GM10847 (cell line): ENCODE results near the gene PARVA.

Experiments used
- POLR2A ChIP-seq: IDR thresholded peaks from 2 replicates; pipeline ENCODE4 v1.6.1; 2011; ENCODE audit not compliant: insufficient read length; ENCODE audit errors: extremely low read depth

Gene PARVA

GRCh38 chr11:12413141-12414052 is 36.0 kb downstream of the PARVA start:
- TF ChIP-seq POLR2A = no peak

- TF ChIP-seq POLR2A = no peak
Observed at GRCh38 chr11:12414611-12415010, 37.2 kb downstream of the PARVA start.

GRCh38 chr11:12415342-12415966 is 38.1 kb downstream of the PARVA start:
- no peak for TF ChIP-seq POLR2A

GRCh38 chr11:12416552-12416951 is 39.2 kb downstream of the PARVA start:
- TF ChIP-seq POLR2A = no peak

GRCh38 chr11:12417691-12418611 is 40.6 kb downstream of the PARVA start:
- no peak for TF ChIP-seq POLR2A

GRCh38 chr11:12420040-12420439 is 42.7 kb downstream of the PARVA start:
- TF ChIP-seq POLR2A = no peak

- TF ChIP-seq POLR2A = no peak
Observed at GRCh38 chr11:12420706-12421105, 43.3 kb downstream of the PARVA start.

GRCh38 chr11:12421386-12421785 is 44.0 kb downstream of the PARVA start:
- TF ChIP-seq POLR2A = no peak

GRCh38 chr11:12426176-12426575 is 48.8 kb downstream of the PARVA start:
- no peak for TF ChIP-seq POLR2A

GRCh38 chr11:12429155-12429554 is 51.8 kb downstream of the PARVA start:
- TF ChIP-seq POLR2A = no peak

GRCh38 chr11:12430351-12430750 is 53.0 kb downstream of the PARVA start:
- no peak for TF ChIP-seq POLR2A

GRCh38 chr11:12430954-12431595 is 53.7 kb downstream of the PARVA start:
- no peak for TF ChIP-seq POLR2A

GRCh38 chr11:12432507-12432906 is 55.1 kb downstream of the PARVA start:
- no peak for TF ChIP-seq POLR2A

GRCh38 chr11:12433121-12433520 is 55.8 kb downstream of the PARVA start:
- no peak for TF ChIP-seq POLR2A
